PC-9 (cell line): ENCODE data around the gene HIBADH.

Source experiments
- CTCF ChIP-seq: fragments of 200-600 bp; sonication (generic); conservative IDR thresholded peaks from 2 replicates; pipeline ENCODE4 v1.6.1; 2017; ENCODE audit warnings: mixed run types, antibody characterized with exemption, mild to moderate bottlenecking, moderate library complexity
- EZH2 ChIP-seq: fragments of 200-600 bp; sonication (generic); IDR thresholded peaks from 2 replicates; pipeline ENCODE4 v1.8.0; 2017; ENCODE audit warnings: antibody characterized with exemption, low read depth

- TF ChIP-seq CTCF (no peak), EZH2 (no peak)
Measured at GRCh38 chr7:27670177-27670576, 7.5 kb upstream of the HIBADH start.
